ENCODE results near the gene RHOJ. TPM values are rescaled to one million over a fixed set of nuclear protein-coding genes. Genes with fewer than 3 reads are reported as not detected.

The RHOJ gene
- total and polyA plus RNA-seq, 2 of the 4 experiments (the other 2 are of a cell fraction), result 9.5 to 33.9 TPM

- H3K18ac ChIP-seq (ENCODE audit: low read depth, low read length), result no peak overlapping the region
- H3K9me1 ChIP-seq (ENCODE audit: insufficient read depth, low read length), result no peaks in the 10 kb centered on the region; the same call in 1 of the 2 replicates
- H2AK9ac ChIP-seq (replicated peaks; ENCODE audit: low read depth, low read length, poor library complexity), result no peak overlapping the region
- no peak for TF ChIP-seq RCOR1 (IDR thresholded peaks at IDR 0.05; ENCODE audit: insufficient replicate concordance, low read length)
- no peak for TF ChIP-seq BHLHE40 (IDR thresholded peaks at IDR 0.05; ENCODE audit: low read depth, low read length)
- no peak for TF ChIP-seq SMC3 (IDR thresholded peaks at IDR 0.05; ENCODE audit: low read depth, low read length)
- TF ChIP-seq MAZ (IDR thresholded peaks at IDR 0.05; ENCODE audit: borderline replicate concordance, low read depth, low read length), result no peak
- no peak for TF ChIP-seq MAFK (IDR thresholded peaks at IDR 0.05; ENCODE audit: low read depth, low read length)
- no peak for TF ChIP-seq USF2 (IDR thresholded peaks at IDR 0.05; ENCODE audit: low read depth, low read length)
- no peak for TF ChIP-seq ELK1 (IDR thresholded peaks at IDR 0.05; ENCODE audit: borderline replicate concordance, low read depth, low read length)
- TF ChIP-seq RFX5 (IDR thresholded peaks at IDR 0.05; ENCODE audit: low read depth, low read length), result no peak
- no peak for TF ChIP-seq CEBPB (IDR thresholded peaks at IDR 0.05; ENCODE audit: low read depth, low read length)
- TF ChIP-seq CTCF (conservative IDR thresholded peaks at IDR 0.05; ENCODE audit: low read depth, low read length), result no peak
- TF ChIP-seq NFE2L2 (IDR thresholded peaks at IDR 0.05; ENCODE audit: low read depth, low read length), result no peak
- TF ChIP-seq RAD21 (IDR thresholded peaks at IDR 0.05; ENCODE audit: low read length), result no peak
- TF ChIP-seq CHD1 (IDR thresholded peaks at IDR 0.05; ENCODE audit: low read depth, low read length), result no peak
- no peak for TF ChIP-seq MXI1 (IDR thresholded peaks at IDR 0.05; ENCODE audit: borderline replicate concordance, low read depth, low read length)
- TF ChIP-seq FOS (IDR thresholded peaks at IDR 0.05; ENCODE audit: low read depth, low read length), result no peak
- TF ChIP-seq POLR2A (IDR thresholded peaks at IDR 0.05; ENCODE audit: low read depth, low read length), result no peak
- no peak overlapping the region for H3K4me3 ChIP-seq (ENCODE audit: insufficient read depth, low read depth, low read length)
- ATAC-seq (ENCODE audit: low read depth) (peak; percentile 69), DNase-seq (peak; percentile 68)
- H3K27ac ChIP-seq (ENCODE audit: insufficient read depth, low read length), result no peak overlapping the region
- H4K8ac ChIP-seq (ENCODE audit: low read depth in 2 of 2, low read length in 2 of 2), result no peak overlapping the region
- no peaks in the 10 kb centered on the region for H3K36me3 ChIP-seq (ENCODE audit: control insufficient read depth, insufficient read depth, low read length)
- no peak overlapping the region for H3K14ac ChIP-seq (replicated peaks; ENCODE audit: low read depth, low read length)
- no TSS peak for BruUV-seq (replicated peaks)
- H3K4me2 ChIP-seq (ENCODE audit: low read depth, low read length), result no peak overlapping the region
- H2AFZ ChIP-seq (replicated peaks; ENCODE audit: low read length, poor library complexity), result no peak overlapping the region
- no peak overlapping the region for H4K5ac ChIP-seq (ENCODE audit: low read depth, low read length)
- intact Hi-C loops (cut with micrococcal nuclease), result no loop called here
- H3K4me1 ChIP-seq (ENCODE audit: control insufficient read depth, insufficient read depth, low read length), result peaks cover 3% of the 10 kb centered on the region
- no peak overlapping the region for H2BK15ac ChIP-seq (ENCODE audit: low read depth, low read length)
- H2AK5ac ChIP-seq (ENCODE audit: low read depth, low read length), result no peak overlapping the region
- WGBS, 2 experiments (ENCODE audit: extremely low coverage in 2 of 2, insufficient read length in 1 of 2), result no CpG with 5 or more reads among the region's 1 CpG
- no peak overlapping the region for H3K9ac ChIP-seq (ENCODE audit: low read depth, low read length)
- H3K56ac ChIP-seq (ENCODE audit: extremely low read depth, insufficient read depth, low read length), result no peak overlapping the region
- dilution Hi-C loops (cut with HindIII; ENCODE audit: low sequenced_read_pairs, unreplicated experiment), result no loop called here
- H2BK120ac ChIP-seq (ENCODE audit: low read depth, low read length), result no peak overlapping the region
- H3K23ac ChIP-seq (ENCODE audit: low read depth, low read length), result no peak overlapping the region
- no peaks in the 10 kb centered on the region for H4K20me1 ChIP-seq (ENCODE audit: insufficient read depth, low read length)
- H3K27me3 ChIP-seq (ENCODE audit: control insufficient read depth, insufficient read depth, low read length), result no peaks in the 10 kb centered on the region
- H3K79me1 ChIP-seq (ENCODE audit: low read depth in 1 of 2, low read length in 2 of 2), result no peaks in the 10 kb centered on the region
- H4K91ac ChIP-seq (ENCODE audit: insufficient read depth, low read depth, low read length), result no peak overlapping the region
- H3K9me3 ChIP-seq (ENCODE audit: control insufficient read depth, insufficient read depth, low read length), result no peaks in the 10 kb centered on the region
- no peak overlapping the region for H2BK20ac ChIP-seq (ENCODE audit: low read depth, low read length)
- CTCF ChIA-PET, result no interaction called here
- no peak overlapping the region for H3K4ac ChIP-seq (ENCODE audit: low read depth, low read length)
- POLR2A ChIA-PET (ENCODE audit: unreplicated experiment), result no interaction called here
- H2BK5ac ChIP-seq (ENCODE audit: low read depth, low read length, poor library complexity, severe bottlenecking), result no peak overlapping the region
- in situ Hi-C loops (cut with MboI; ENCODE audit: low sequenced_read_pairs), result no loop called here
Measured at GRCh38 chr14:63248211-63248610, 44.0 kb downstream of the RHOJ start.

Measured in IMR-90 (cell line).